Measurements from ENCODE around the gene KRT4. TPM values are rescaled to one million over a fixed set of nuclear protein-coding genes. Genes with fewer than 3 reads are reported as not detected.

Gene KRT4
- polyA plus RNA-seq, 1 donor from 2014 or later = not detected

DNA sequence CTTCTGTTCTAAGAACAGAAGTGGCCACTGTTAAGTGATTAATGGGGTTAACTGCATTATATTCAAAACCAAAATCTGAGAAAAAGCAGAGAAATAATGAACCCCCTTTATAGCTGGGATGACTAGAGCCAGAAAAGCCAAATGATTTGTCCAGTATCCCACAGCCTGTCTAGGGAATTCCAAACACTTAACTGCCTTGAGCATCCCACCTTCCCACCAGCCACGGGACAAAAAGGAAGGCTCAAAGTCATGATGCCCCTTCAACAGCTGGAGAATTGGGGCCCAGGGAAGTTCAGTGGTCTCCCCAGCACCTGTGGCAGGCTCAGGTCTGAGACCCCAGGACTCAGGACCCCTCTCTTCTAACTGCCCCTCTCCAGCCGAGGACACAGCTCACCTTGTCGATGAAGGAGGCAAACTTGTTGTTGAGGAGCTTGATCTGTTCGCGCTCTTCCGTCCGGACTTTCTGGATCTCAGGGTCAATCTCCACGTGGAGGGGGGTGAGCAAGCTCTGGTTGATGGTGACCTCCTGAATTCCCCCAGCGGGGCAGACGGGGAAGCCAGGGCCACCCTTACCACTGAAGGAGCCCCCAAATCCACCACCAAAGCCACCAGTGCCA is 605 bp downstream of the KRT4 start:
- Histone ChIP-seq H3K4me3 (ENCODE audit: low read length) (no peak overlapping the region), H3K9ac (ENCODE audit: low read length) (no peak overlapping the region), H4K20me1 (ENCODE audit: insufficient read depth) (no peaks in the 10 kb centered on the region), H3K9me3 (ENCODE audit: low read length) (no peaks in the 10 kb centered on the region), H3K27me3 (ENCODE audit: insufficient read depth, low read depth, low read length) (no peaks in the 10 kb centered on the region), H3F3A (ENCODE audit: insufficient read depth, low read length, poor library complexity, severe bottlenecking) (no peaks in the 10 kb centered on the region), H3K4me2 (ENCODE audit: low read length) (no peak overlapping the region), H3K9me2 (ENCODE audit: insufficient read depth, low read length) (no peaks in the 10 kb centered on the region), H3K36me3 (ENCODE audit: insufficient read depth, low read length) (no peaks in the 10 kb centered on the region), H3K27ac (ENCODE audit: low read length) (no peak overlapping the region), H3K79me2 (replicated peaks; ENCODE audit: insufficient read depth, low read length) (no peaks in the 10 kb centered on the region), H2AFZ (ENCODE audit: low read depth, low read length) (no peak overlapping the region)
- TF ChIP-seq MXI1 (conservative IDR thresholded peaks at IDR 0.05; ENCODE audit: poor library complexity, severe bottlenecking) (no peak), EP300 (conservative IDR thresholded peaks at IDR 0.05; ENCODE audit: poor library complexity, severe bottlenecking) (no peak), EZH2 (IDR thresholded peaks at IDR 0.05; ENCODE audit: borderline replicate concordance, insufficient read depth, low read length, poor library complexity, severe bottlenecking) (no peak), RAD21 (conservative IDR thresholded peaks at IDR 0.05) (no peak), SMC3 (conservative IDR thresholded peaks at IDR 0.05; ENCODE audit: poor library complexity) (no peak), CTCF (IDR thresholded peaks at IDR 0.05; ENCODE audit: poor library complexity, severe bottlenecking) (no peak), TAF1 (IDR thresholded peaks at IDR 0.05; ENCODE audit: low read depth) (no peak), POLR2AphosphoS5 (IDR thresholded peaks at IDR 0.05) (no peak)
- TF ChIP-seq, protein P1, sequence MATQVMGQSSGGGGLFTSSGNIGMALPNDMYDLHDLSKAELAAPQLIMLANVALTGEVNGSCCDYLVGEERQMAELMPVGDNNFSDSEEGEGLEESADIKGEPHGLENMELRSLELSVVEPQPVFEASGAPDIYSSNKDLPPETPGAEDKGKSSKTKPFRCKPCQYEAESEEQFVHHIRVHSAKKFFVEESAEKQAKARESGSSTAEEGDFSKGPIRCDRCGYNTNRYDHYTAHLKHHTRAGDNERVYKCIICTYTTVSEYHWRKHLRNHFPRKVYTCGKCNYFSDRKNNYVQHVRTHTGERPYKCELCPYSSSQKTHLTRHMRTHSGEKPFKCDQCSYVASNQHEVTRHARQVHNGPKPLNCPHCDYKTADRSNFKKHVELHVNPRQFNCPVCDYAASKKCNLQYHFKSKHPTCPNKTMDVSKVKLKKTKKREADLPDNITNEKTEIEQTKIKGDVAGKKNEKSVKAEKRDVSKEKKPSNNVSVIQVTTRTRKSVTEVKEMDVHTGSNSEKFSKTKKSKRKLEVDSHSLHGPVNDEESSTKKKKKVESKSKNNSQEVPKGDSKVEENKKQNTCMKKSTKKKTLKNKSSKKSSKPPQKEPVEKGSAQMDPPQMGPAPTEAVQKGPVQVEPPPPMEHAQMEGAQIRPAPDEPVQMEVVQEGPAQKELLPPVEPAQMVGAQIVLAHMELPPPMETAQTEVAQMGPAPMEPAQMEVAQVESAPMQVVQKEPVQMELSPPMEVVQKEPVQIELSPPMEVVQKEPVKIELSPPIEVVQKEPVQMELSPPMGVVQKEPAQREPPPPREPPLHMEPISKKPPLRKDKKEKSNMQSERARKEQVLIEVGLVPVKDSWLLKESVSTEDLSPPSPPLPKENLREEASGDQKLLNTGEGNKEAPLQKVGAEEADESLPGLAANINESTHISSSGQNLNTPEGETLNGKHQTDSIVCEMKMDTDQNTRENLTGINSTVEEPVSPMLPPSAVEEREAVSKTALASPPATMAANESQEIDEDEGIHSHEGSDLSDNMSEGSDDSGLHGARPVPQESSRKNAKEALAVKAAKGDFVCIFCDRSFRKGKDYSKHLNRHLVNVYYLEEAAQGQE (IDR thresholded peaks at IDR 0.05; ENCODE audit: borderline replicate concordance) = no peak

DNA sequence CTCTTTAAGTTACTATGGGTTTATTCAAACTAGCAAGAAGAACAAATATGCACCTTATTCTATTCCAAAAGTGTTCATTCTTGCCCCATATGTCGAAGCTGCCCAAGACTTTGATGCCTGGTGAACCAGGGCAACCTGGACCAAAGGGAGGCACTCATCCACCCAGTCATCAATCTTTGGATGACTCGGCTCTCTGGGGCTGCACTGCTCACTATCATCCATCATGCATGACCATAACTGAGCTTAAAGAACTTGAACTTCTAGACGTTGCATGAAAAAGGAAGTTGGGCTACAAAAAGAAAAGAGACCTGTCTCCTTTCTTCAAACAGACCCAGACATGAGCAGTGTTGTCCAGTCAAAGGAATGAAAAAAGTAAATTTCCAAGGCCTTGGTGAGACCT is 1.2 kb downstream of the KRT4 start:
- TF ChIP-seq MXI1 (conservative IDR thresholded peaks at IDR 0.05; ENCODE audit: poor library complexity, severe bottlenecking) (no peak), EP300 (conservative IDR thresholded peaks at IDR 0.05; ENCODE audit: poor library complexity, severe bottlenecking) (no peak), CTCF (IDR thresholded peaks at IDR 0.05; ENCODE audit: poor library complexity, severe bottlenecking) (no peak), POLR2AphosphoS5 (IDR thresholded peaks at IDR 0.05) (no peak)
- TF ChIP-seq, protein P1 (IDR thresholded peaks at IDR 0.05; ENCODE audit: borderline replicate concordance) = no peak
- no peak overlapping the region for H3K4me3 ChIP-seq (ENCODE audit: low read length)
- no peaks in the 10 kb centered on the region for H3K27me3 ChIP-seq (ENCODE audit: insufficient read depth, low read depth, low read length)
- no peaks in the 10 kb centered on the region for H3K9me2 ChIP-seq (ENCODE audit: insufficient read depth, low read length)
- H3K27ac ChIP-seq (ENCODE audit: low read length) = no peak overlapping the region
- no peaks in the 10 kb centered on the region for H3F3A ChIP-seq (ENCODE audit: insufficient read depth, low read length, poor library complexity, severe bottlenecking)
- no peaks in the 10 kb centered on the region for H3K36me3 ChIP-seq (ENCODE audit: insufficient read depth, low read length)
- H3K9ac ChIP-seq (ENCODE audit: low read length) = no peak overlapping the region
- no peak overlapping the region for H2AFZ ChIP-seq (ENCODE audit: low read depth, low read length)
- no peaks in the 10 kb centered on the region for H3K9me3 ChIP-seq (ENCODE audit: low read length)
- H3K79me2 ChIP-seq (replicated peaks; ENCODE audit: insufficient read depth, low read length) = no peaks in the 10 kb centered on the region
- no peaks in the 10 kb centered on the region for H4K20me1 ChIP-seq (ENCODE audit: insufficient read depth)
- no peak overlapping the region for H3K4me2 ChIP-seq (ENCODE audit: low read length)

Measured in neural cell (in vitro differentiated cells).